Progenitor cell of endocrine pancreas (in vitro differentiated cells): ENCODE measurements around the gene CD63. TPM values are rescaled to one million over a fixed set of nuclear protein-coding genes. Genes with fewer than 3 reads are reported as not detected.

Source experiments
- DNase-seq: peaks from one replicate; pipeline ENCODE4 v3.0.0; 2021; ENCODE audit warnings: low spot score; ENCODE audit not compliant: unreplicated experiment
- H3K27ac Mint-ChIP-seq: 2 replicates; pipeline ENCODE4 v1.8.0; 2021; ENCODE audit warnings: mild to moderate bottlenecking, moderate library complexity, mixed read lengths
- H3K27me3 Mint-ChIP-seq: 2 replicates; pipeline ENCODE4 v1.8.0; 2021; ENCODE audit warnings: mixed read lengths
- H3K36me3 Mint-ChIP-seq: 2 replicates; pipeline ENCODE4 v1.8.0; 2022; ENCODE audit warnings: mixed read lengths; ENCODE audit not compliant: insufficient read depth
- H3K4me1 Mint-ChIP-seq: 2 replicates; pipeline ENCODE4 v1.8.0; 2021; ENCODE audit warnings: low read depth, mixed read lengths
- H3K4me3 Mint-ChIP-seq: 2 replicates; pipeline ENCODE4 v1.8.0; 2021; ENCODE audit warnings: low read depth, mild to moderate bottlenecking, moderate library complexity, mixed read lengths
- H3K9me3 Mint-ChIP-seq: 2 replicates; pipeline ENCODE4 v1.8.0; 2021; ENCODE audit warnings: low read depth, mixed read lengths
- CTCF ChIP-seq: fragments of 200-600 bp; sonication (generic); IDR thresholded peaks from one replicate; pipeline ENCODE4 v1.5.0; 2021; ENCODE audit warnings: antibody characterized with exemption, mild to moderate bottlenecking; ENCODE audit not compliant: unreplicated experiment
- total RNA-seq: library from RNA; stranded (reverse); gene quantifications from 2 replicates; pipeline ENCODE4 v1.2.1, GENCODE V29; 2021

Gene CD63
- total RNA-seq, 1 donor from 2014 or later: 407 TPM

- no peak for DNase-seq
- Mint-ChIP-seq H3K4me1 (peaks cover 24% of the 10 kb centered on the region), H3K9me3 (no peaks in the 10 kb centered on the region), H3K27me3 (peaks cover 8% of the 10 kb centered on the region), H3K36me3 (peaks cover 6% of the 10 kb centered on the region), H3K27ac (peak overlapping the region; percentile 84), H3K4me3 (peak overlapping the region; percentile 84)
- no peak for TF ChIP-seq CTCF
Observed at GRCh38 chr12:55727643-55728185, 1.1 kb downstream of the CD63 start.

- H3K27ac Mint-ChIP-seq: peak overlapping the region; percentile 84
- H3K4me3 Mint-ChIP-seq: peak overlapping the region; percentile 84
- TF ChIP-seq CTCF: no peak
- no peaks in the 10 kb centered on the region for H3K9me3 Mint-ChIP-seq
- H3K4me1 Mint-ChIP-seq: peaks cover 24% of the 10 kb centered on the region
- DNase-seq: no peak
- H3K27me3 Mint-ChIP-seq: peaks cover 8% of the 10 kb centered on the region
- peaks cover 6% of the 10 kb centered on the region for H3K36me3 Mint-ChIP-seq
Observed at GRCh38 chr12:55726971-55727370, 1.8 kb downstream of the CD63 start.

DNA sequence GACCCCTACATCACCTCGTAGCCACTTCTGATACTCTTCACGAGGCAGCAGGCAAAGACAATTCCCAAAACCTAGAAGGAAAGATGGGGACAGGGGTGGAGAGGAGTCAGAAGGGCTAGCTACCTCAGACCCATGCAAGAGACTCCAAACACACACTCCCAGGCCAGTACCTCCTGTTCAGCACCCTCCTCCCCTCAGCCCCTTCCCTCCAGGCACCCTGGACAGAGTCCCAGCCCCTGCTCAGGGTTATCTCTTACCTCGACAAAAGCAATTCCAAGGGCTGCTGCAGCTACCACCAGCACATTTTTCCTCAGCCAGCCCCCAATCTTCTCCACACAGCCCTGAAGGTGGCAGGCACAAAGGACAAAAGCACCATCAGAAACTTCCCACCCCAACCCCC, 3.3 kb downstream of the CD63 start:
- H3K27me3 Mint-ChIP-seq: peaks cover 4% of the 10 kb centered on the region
- H3K9me3 Mint-ChIP-seq: no peaks in the 10 kb centered on the region
- H3K36me3 Mint-ChIP-seq: peaks cover 6% of the 10 kb centered on the region
- H3K4me1 Mint-ChIP-seq: peaks cover 24% of the 10 kb centered on the region
- no peak overlapping the region for H3K4me3 Mint-ChIP-seq
- peak overlapping the region; percentile 33 for H3K27ac Mint-ChIP-seq
- no peak for TF ChIP-seq CTCF
- DNase-seq: no peak

DNA sequence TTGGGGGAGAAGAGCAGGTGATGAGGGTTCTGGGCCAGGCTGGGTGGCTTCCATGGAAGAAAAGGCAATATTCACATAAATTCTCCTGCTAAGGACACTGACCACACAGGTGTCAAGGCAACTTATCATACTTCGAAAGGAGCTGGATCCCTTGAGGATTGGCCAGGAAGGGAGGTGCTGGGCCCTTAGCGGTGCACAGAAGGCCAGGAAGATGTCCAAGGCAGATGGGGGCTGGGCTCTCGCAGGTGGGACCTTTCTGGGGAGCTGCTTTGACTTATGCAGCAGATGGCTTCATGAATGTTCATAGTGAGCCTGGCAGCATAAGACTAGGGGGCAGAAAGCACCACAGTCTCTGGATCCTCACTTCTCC, 3.9 kb downstream of the CD63 start:
- Mint-ChIP-seq H3K9me3 (no peaks in the 10 kb centered on the region), H3K27ac (no peak overlapping the region), H3K36me3 (peaks cover 6% of the 10 kb centered on the region), H3K27me3 (no peaks in the 10 kb centered on the region), H3K4me3 (no peak overlapping the region), H3K4me1 (peaks cover 17% of the 10 kb centered on the region)
- DNase-seq: no peak
- no peak for TF ChIP-seq CTCF

DNA sequence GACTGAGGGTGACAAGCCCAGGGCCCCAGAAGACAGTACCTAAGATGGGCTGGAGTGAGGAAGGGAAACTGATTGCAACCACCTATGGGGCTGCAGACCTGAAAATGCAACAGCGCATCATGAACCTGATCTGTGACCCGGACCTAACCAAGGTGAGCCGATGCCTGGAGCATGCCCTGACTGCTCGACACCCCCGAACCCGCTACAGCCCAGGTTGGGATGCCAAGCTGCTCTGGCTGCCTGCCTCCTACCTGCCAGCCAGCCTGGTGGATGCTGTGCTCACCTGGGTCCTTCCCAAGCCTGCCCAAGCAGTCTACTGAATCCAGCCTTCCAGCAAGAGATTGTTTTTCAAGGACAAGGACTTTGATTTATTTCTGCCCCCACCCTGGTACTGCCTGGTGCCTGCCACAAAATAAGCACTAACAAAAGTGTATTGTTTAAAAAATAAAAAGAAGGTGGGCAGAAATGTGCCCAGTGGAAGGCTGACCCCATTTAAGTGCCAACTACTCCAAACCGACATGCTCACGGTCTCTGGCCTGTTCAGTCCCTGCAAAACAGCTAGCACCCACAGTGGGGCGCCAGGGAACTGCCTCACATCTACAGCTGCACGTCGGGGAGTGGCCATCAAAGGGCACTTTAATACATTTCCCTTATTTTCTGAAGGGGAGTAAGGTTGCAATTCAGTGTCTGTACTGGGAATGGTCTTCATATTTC, 4.4 kb downstream of the CD63 start:
- TF ChIP-seq CTCF: peak; percentile 55
- Mint-ChIP-seq H3K4me3 (no peak overlapping the region), H3K27me3 (no peaks in the 10 kb centered on the region), H3K9me3 (no peaks in the 10 kb centered on the region), H3K4me1 (peaks cover 12% of the 10 kb centered on the region), H3K36me3 (peaks cover 6% of the 10 kb centered on the region), H3K27ac (no peak overlapping the region)
- DNase-seq: no peak
